Stimulated activated CD4-positive, alpha-beta T cell treated with anti-CD3 and anti-CD28 coated beads, Interleukin-4, amount 100 ng/mL, for 24 hours (primary cell): ENCODE measurements around the gene NXPH3.
"Not testable (repeated sequence)": the region's sequence is repeated elsewhere in the genome, so short reads cannot be mapped to it uniquely, and the experiment has no call there.

Source experiments
- DNase-seq: peaks from one replicate; pipeline ENCODE4 v3.0.0-alpha.2; 2020

NXPH3 gene

DNA sequence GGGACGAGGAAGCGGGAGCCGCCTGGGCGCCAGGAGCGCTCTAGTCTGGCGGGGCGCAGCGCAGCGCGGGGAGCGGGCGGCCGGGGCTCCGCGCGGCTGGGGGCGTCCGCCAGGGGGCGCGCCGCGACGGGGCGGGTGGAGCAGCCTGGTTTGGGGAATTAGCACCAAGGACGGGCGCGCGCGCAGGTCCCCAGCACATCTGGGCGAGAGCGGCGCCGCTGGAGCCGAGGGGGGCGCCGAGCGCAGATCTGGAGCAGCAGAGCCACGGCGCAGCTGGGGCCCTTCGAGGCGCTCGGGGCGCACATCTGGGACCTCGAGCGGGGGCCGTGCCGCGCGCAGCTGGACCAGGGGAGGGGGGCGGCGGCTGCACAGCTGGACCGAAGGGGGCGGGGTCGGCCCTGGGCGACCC, at the start of gene NXPH3:
Gene NXPH3, plus strand, starts transcription at position 193 of the 409 bp plus-strand sequence. CDS start 349 bp downstream, outside the sequence.
- peak; percentile 65 for DNase-seq

DNA sequence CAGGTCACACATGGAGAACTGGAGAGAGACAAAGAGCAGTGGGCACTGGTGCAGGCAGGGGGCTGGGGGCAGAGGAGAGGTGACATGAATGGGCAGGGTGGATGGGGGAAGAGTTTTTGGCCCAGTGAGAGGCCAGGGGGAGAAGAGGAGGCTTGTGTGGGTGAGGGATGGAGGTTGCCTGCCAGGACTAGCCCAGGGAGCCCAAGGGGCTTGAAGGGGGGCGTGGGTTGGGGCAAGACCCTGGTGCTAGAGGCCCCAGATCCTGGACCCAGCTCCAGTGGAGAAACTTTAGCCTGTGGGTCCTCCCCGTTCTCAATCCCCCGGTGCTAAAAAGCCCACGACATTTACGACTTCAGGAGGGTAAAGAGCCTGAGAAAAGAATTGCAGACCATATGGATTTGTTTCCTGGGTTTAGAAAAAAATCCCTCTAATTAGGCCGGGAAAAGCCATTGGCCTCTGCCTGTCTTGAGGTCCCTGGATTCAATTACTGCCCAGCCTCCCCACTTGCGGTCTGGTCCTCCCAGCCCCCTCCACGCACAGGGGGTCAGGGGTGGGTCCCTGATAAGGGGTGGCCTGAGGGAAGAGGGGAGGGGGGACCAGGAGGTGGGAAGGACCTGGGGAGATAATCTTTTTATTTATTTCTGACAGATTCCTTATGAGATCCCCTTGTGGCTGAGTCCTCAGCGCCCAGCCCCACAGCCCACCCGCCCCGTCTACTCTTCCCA, 47.6 kb upstream of the NXPH3 start:
- DNase-seq = no peak

DNA sequence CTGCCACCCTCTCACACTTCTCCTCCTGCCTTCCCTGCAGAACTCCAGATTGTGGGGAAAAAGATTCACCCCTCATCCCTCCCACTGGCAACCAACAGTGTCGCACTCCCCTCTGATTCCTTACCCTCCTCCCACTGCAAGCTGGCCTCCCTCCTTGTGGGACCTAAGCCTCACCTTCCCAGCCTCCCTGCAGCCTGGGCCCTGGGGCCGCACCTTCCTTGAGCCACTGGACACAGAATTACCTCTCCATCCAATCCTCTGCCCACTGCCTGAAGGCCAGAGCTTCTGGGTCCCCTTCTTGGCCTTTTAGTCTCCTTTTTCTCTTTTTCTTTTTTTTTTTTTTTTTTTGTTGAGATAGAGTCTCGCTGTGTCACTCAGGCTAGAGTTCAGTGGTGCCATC, 46.7 kb upstream of the NXPH3 start:
- DNase-seq = no peak

DNA sequence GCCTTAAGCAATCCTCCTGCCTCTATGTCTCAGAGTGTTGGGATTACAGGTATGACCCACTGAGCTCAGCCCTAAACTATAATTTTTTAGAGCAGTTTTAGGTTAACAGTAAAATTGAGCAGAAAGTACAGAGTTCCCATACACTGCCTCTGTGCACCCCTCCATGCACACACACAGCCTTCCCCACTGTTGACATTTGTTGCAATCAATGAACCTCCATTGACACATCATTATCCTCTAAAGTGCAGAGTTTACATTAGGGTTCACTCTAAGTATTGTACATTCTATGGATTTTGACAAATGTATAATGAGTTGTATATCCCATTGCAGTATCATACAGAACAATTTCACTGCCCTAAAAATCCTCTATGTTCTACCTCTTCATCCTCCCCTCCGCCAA, 45.6 kb upstream of the NXPH3 start:
- no peak for DNase-seq

DNA sequence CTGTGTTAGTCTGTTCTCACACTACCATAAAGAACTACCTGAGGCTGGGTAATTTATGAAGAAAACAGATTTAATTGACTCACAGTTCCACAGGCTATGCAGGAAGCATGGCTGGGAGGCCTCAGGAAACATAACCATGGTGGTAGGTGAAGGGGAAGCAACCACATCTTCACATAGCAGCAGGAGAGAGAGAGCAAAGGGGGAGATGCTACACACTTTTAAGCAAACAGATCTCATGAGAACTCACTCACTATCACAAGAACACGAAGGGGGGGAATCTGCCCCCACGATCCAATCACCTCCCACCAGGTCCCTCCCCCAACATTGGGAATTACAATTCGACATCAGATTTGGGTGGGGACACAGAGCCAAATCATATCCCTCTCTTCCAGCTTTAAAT, 31.8 kb upstream of the NXPH3 start:
- DNase-seq = no peak

DNA sequence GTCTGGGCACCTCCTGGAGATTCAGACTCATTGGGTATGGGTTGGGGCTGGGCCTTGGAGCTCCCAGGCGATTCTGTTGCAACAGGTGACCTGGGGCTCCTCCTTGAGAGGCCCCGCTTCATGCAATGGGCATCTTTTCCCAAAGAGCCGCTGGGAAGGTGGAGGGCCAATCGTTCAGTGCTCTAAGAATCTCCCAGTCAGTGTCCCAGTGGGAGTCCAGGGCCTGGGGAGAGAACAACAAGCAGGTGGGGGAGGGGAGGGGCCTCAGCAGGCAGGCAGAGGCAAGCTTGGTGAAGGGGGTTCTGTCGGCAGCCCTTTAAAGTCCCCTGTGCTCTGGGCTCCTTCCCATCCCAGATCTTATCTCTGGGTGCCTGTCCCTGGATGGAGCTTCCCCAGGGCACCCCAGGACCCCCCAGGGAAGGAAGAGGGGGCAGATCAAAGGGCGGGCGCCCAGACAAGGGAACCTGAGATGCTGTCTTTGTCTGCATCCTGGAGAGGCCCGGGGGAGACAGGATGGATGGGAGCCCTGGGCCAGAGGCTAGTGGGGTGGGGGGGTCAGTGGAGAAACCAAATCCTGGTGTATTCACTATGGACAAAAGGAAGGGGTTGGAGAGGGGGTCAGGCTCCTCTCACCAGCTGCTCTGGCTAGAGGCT, 30.5 kb upstream of the NXPH3 start:
- no peak for DNase-seq

DNA sequence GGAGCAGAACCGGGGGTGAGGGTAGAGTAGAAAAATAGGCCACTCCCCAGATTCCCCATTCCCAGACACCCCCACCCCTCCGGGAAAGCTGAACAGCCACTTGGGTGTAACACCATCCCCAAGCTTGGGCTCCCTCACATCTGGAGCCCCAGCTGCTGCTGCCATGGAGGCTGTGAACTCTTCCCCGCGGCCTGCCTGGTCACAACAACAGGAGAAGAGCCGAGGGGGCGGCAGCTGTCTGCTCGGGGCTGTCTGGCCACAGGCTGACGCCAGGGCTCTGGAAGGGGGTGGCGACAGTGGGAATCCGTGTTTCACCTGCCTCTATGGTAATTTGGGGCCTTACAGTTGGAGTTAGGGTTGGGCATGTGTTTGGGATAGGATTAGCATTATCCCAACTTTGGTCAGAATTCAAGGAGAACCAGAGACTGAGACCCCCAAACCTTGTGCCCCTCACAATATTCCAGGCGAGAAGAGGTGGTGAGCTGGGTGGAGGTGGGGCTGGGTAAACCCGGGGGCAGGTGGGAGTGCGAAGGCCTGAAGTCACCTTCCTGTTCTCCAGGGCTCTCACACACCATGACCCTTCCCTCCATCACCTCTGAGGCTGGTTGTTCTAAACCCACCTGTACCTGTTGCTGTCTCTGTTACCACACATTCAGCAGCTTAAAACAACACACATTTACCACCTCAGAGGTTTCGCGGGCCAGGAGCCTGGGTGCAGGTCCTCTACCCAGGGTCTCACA, 29.7 kb upstream of the NXPH3 start:
- no peak for DNase-seq

DNA sequence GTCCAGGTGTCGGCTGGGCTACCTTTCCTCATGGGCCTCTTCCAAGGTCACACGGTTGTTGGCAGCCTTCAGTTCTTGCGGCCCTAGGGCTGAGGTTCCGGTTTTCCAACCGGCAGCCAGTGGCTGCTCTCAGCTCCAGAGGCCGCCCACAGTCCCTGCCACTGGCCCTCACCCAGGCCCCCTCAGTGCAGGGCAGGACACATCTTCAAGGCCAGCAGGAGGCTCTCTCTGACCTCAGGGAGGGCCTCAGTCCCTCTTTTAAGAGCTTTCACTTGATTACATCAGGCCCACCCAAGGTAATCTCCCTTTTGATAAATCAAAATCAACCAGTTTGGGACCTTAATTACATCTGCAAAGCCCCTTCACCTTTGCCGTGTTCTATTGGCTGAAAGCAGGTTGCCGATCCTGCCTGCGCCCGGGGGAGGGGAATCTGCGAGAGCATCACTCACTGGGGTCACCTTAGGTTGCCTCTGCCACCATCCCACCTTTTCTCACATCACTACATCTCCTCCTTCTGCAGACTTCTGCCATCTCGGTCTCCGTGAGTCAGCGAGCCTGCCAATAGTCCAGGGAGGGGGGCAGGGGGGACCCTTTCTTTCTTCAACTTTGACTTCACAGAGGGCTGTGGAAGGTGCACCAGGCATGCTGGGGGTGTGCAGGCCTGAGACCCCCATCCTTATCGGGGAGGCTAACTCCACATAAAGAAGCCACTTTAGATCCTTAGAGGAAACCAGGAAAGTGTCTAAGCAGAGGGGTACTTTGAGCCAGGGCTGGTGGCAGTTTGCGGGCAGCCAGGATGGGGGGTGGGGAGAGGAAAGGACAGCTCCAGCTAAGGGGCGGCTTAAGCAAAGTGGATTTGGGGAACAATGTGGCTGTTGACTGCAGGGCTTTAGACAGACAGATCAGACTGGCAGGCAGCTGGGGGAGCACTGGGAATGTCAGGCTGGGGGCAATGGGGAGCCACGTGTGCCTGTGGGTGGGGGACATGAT, 28.8 kb upstream of the NXPH3 start:
- no peak for DNase-seq

DNA sequence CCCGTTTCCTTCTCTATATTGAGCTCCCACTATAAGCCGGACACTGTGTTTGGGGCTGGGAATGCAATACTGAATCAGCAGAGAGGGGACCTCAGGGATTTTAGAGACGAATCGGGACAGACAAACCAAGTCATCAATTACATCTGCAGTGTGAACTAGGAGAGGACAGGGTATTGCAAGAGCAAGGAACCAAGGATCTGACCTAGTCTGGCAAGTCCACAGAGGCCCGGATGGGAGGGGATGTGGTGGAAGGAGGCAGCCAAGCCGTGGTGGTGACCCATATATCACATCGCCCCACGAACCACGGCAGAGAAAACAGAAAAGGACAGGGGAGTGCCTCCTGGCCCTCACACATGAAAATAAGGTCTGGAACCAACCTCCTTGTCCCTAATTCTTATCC, 28.1 kb upstream of the NXPH3 start:
- DNase-seq = no peak

DNA sequence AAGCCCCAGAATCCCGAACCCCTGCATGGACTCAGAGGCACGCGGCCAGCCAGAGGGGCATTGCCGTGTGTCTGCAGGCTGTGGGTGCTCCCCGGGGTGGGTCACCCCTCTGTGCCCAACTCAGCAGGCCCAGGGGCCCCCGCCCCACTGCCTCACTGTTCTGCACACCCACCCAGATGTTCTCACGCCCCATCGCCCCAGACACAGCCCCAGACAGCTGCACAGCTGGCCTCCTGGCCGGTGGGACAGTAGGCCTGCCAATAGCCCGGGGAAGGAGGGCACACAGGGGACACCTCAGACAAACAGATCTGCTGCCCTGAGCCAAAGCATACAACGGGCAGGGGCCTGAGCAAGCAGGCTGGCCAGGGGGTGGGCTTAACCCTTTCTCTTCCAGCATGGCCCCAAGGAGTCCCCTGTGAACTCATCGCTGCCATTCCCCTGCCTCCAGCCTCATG, 27.6 kb upstream of the NXPH3 start:
- no peak for DNase-seq

DNA sequence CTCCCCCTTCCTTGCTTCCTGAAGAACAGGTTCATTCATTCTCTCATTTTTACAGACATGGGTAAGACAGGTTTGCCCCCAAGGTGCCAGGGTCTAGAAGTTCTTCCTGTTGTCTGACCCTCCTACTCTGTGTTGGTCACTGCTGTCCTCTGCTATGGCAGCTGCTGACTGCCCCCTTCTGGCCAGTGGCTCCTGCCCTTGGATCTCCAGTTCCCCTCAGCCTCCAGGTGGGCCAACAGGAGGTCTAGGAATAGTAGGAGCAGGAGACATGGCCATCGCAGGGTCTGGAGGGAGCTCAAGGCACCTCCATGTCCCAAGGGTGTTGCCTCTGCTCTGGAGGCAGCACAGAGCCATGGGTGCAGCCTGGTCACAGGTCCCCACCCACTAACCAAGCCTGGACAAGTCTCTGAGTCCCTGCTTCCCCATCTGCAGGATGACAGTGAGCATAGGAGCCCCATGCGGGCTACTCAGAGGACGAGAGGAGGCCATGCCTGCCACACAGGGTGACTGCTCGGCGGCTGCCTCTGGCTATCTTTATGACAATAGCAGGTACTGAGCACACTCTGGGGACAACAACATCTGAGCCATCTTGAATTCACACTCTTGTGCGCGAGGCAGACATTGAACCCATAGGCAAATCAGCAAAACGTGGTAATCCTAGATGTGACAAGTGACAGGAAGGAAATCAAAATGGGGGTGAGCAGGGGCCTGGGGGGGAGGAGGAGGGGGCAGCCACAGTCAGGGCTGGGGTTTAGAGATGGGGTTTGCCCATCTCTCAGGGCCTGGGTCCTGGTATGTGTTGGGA, 27.0 kb upstream of the NXPH3 start:
- no peak for DNase-seq

DNA sequence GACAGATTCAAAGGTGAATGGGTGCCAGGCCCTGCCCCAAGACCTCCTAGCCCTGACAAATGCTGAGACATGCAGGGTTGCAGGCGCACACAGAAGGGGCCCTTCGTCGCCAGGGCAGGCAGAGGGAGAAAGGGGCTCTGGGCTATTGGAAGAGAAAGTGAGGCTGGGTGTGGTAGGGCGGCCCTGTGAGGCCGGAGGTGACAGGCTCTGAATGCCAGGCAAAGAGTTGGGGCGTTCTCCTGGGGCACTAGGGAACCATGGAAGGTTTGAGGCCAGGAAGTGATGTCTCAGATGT, 26.4 kb upstream of the NXPH3 start:
- DNase-seq = no peak

DNA sequence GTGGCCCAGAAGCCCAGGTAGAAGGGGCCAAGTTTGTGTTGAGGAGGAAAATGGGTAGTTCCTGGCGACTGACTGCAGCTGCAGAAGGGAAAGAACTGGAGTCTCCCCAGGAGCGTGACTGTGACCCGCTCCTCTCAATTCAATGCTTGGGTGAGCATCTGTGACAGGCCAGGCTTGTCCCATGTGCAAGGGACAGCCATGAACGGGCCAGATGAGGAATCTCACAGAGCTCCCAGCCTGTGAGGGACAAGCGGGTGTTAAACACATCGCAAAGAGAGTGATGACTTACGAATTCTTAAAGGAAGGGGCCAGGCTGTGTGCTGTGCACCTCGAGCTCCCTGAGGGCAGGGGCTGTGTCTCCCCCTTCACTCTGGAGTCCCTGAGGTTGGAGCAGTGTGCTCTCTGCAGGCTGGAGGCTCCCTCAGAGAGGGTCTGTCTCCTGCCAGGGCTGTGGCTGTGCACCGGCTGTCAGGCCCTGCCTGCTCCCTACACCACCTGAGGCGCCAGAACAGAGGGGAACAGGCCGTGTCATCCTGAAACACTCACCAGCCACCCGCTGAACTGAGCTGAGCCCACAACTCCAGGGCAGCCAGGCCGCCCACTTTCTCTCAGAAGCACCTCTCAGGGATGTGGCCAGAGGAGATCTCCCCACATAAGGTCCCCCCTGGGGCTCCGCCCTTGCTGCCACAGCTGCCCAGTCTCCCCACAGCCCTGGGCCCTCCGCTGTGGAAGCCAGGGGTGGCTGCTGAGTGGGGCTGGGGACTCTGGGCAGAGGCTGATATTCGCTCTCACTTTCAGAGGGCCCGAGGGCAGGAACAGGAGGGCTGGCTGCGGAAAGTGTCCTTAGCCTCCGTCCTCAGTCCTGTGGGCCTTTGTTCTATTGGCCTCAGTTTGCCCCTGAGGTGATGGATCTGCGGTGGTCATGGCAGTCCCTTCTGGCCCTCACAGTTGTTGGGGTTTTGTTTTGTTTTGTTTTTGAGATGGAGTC, 25.7 kb upstream of the NXPH3 start:
- DNase-seq = no peak

DNA sequence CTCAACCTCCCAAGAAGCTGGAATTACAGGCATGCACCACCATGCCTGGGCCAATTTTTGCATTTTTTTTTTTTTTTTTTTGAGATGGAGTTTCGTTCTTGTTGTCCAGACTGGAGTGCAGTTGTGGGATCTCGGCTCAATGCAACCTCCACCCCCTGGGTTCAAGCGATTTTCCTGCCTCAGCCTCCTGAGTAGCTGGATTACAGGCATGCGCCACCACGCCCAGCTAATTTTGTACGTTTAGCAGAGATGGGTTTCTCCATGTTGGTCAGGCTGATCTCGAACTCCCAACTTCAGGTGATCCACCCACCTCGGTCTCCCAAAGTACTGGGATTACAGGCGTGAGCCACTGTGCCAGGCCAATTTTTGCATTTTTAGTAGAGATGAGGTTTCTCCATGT, 24.9 kb upstream of the NXPH3 start:
- DNase-seq = not testable (repeated sequence)

DNA sequence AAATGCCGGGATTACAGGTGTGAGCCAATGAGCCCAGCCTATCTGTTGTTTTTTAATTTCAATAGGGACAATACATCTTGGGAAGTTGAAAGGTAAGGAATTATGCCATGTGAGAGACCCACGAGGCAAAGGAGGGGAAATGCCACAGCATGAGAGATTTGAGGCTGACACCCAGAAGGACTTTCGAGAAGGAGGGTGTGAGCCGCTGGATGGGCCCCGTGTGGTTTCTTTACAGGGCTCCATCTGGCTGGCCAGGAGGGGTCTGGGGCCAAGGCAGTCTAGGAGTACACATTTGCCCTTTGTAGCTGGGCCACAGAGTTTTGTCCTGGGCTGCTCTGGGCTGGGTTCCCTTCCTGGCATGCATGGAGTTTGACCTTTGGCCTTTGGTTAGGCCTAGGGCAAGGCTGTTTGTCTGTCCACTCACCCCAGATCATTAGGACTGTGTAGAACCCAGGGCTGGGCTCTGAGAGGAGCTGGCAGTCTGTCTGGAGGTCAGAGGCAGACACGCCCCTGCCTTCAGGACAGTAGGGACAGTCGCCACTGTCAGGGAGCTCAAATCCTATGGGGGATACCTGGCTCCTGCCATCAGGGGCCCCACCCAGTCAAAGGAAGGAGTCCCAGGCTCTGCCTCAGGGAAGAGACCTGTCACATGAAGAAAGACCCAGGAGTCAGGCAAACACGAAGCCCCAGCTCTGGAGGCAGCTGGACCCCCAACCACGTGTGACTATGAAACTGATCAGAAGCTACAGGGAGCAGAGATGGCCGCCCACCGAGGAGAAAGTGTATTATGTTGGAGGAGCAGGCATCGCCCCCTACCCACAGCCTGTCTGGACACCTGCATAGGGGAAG, 24.2 kb upstream of the NXPH3 start:
- DNase-seq = no peak

DNA sequence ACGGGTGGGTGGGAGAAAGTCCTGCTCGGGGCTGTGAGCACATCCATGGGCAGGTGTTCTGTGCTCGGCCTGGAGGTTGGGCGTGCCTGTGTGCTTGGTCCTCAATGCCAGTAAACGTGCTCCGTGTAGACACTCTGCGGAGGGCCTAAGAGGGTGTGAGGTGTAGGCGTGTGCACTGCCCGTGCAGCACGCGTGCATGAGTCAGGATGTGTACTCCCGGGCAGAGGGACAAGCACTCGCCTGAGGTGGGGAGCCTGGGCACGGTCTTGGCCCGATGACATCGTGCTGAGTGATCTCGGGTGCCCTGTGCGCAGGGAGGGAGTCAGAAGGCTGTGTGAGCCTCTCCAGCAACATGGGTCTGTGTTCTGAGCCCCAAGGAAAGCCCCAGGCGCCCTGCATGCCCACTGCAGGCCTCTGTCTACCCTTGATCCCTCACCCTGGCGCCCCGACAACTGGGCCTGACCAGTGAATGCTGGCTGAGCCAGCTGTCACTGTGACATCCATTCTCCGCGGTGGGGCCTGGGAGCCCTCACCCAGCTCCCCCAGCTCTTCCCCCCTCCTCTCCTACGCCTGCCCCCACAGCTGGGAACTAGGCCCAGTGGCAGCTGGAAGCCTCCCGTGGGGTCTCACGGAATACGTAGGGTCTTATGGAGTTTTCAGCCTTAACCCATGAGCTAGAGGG, 23.5 kb upstream of the NXPH3 start:
- no peak for DNase-seq

DNA sequence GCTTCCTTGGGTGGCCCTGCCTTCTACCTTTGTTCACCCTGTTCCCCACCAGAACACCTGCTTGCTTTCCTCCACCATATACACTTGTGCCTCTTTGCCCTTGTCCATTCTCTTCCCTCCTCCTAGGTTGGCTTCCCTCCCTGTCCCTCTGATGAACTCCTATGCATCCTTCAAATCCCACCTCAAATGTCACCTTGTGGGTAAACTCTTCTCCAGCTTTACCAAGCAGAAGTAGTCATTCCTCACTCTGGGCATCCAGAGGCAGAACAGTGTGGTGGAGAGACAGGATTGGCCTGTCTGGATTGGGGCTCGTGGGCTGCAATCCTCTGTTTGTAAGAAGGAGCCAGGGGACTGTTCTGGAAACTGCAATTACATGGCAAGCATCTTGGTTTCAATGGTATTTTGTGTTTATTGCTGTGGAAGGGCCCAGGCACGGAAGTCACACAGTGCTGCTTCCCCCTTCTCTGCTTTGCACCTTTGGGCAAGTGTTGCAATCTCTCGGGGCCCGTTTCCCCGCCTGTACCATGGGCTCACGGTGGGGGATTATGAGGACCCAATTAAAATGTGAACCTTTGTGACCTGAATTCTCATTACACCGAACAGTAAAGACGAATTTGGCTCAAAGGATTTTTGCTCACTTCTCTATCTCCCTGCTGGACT, 21.9 kb upstream of the NXPH3 start:
- DNase-seq = no peak

DNA sequence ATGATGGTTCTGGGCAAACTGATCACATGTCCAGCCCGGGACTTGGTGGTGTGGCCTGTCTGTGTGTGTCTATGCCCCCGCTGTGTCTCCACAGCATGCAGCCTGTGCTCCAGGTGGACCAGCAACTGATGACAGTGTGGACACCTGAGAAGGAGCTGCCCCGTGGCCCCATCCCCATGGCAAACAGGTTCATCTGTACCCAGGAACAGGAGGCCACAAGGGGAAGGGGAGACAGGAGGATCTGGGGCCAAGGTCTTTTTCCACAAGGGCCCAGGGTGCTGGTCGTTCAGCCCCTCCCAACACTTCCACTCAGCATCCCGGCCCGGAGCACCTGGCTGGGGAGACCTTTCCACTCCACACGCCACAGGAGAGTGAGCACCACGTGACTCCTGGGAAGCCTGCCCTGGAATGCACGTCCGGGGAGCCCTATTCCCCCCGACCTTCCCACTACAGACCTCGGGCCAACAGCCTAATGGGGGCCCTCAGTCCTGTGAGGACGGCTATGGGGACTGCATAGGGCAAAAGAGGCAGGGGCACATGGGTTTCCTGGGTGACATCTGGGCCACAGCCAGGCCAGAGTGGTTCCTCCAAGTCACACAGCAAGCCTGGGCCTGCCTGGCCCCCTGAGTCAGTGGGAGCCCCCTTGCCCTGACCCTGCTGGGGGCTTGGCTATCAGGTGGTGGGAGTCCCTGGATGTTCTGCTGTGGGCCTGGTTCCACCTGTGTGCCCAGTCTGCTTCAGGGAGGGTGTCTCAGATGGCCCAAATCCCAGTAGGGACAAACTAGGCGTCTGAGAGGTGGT, 20.8 kb upstream of the NXPH3 start:
- DNase-seq = no peak
